C4-2B (cell line): Measurements from ENCODE around the gene MLLT10.
A peak's percentile ranks its signal among the peaks of the same experiment; 100 is the strongest.

Experiments
- H3K27ac ChIP-seq: fragments of 450-650 bp; 2 replicates; pipeline ENCODE4 v1.5.1; 2017
- CTCF ChIP-seq: fragments of 450-650 bp; conservative IDR thresholded peaks from 2 replicates; pipeline ENCODE4 v1.5.1; 2017; ENCODE audit warnings: mild to moderate bottlenecking
- ZFX ChIP-seq: fragments of 450-650 bp; IDR thresholded peaks from 2 replicates; pipeline ENCODE4 v1.6.1; 2017

MLLT10 gene

DNA sequence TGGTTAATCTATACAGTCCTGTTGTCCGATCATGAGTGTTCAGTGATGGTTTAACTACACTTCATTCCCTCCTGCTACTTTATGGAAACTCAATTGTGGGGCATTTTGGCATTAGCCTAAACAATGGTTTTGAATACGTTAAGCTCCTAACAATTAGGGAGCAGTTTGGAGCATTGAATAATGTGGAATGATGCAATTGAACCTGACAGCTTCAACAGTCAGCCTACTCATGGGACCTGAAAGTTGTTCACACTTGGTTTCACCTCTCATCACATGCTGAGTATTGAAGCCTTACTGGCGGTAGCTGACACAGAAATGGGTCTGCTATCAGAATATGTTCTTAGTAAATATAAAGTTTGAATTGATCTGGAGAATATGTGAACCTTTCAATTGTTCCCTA lies 186.1 kb downstream of the MLLT10 start:
- no peak overlapping the region for H3K27ac ChIP-seq
- TF ChIP-seq CTCF (no peak), ZFX (no peak)

DNA sequence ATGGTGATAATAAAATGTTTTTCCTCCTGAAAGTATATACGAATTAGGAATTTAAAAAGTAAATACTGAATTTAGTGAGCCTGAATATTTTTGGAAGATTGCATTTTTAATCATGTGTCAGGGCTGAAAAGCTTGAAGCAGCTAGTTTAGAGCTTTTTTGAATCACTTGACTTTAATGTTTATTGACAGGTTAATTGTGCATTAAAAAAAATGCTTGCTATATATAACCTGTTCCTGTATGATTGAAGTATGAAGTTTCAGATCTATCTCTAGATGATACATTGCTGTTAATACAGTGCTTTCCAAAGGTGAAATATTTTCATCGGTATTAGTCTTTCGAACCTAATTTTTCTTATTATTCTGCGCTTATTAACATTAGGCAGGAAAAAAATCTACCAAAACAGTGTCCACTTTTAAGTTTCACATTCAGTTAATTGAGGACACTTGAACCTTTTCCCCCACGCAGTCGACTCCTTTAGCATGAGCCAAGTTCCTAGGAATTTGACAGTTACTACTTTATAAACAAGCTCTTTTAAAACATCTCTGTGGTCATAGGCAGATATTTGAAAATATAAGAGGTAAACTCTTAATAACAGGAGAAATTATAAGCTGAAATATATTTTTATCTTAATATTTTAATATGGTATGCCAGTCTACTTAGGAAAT lies 187.1 kb downstream of the MLLT10 start:
- H3K27ac ChIP-seq, result no peak overlapping the region
- no peak for TF ChIP-seq ZFX

DNA sequence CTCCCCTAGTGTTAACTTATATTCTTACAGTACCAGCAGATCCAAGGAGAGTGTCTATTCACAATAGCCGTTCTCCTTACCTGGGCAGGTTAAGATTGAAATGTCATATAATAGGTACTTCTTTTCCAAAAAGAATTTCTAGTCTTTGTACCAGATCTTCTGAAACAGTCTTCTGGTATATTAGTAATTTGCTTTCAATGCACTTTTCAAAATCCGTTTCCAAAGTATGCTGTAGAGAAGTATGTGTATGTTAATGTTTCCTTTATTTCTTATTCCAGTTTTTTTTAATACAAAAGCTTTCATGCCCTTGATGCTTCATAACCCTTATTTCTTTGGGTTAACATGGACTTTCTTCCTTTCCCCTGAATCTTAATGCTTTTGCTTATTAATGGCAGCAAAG lies 188.2 kb downstream of the MLLT10 start:
- no peak overlapping the region for H3K27ac ChIP-seq
- TF ChIP-seq CTCF (peak; percentile 14; the same call in 1 of the 2 replicates), ZFX (no peak)

- H3K27ac ChIP-seq, result no peak overlapping the region
- TF ChIP-seq ZFX, result no peak
- no peak for TF ChIP-seq CTCF
Observed at GRCh38 chr10:21724020-21724589, 190.1 kb downstream of the MLLT10 start.

- no peak overlapping the region for H3K27ac ChIP-seq
- TF ChIP-seq CTCF (no peak), ZFX (no peak)
Observed at GRCh38 chr10:21724687-21725367, 190.8 kb downstream of the MLLT10 start.

DNA sequence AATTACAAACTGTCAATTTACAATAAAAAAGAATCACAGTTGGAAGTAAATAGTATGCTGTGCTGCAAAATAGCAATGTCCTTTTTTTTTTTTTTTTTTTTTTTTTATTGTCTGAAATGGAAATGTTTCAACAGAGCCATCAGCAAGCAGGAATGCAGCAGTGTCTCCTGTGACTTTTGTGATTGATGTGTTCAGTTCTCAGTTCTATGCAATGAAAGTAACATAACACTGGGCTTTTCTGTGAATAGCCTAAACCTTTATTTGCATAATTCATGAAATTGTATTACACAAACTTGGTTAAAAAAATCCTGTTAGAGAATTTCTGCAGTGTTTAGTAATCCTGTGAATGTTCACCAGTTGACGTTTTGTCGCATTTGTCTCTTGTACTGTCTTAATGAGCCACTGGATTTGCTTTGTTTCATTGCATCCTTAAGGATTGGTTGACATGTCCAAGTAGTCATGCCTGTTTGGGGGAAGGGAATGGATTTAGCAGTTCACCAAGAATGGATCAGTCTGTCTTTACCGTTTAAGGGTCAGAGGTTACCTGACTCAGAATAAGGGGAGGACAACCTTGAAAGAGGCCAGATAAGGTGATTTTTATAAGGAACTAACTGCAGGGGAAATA lies 192.7 kb downstream of the MLLT10 start:
- H3K27ac ChIP-seq, result no peak overlapping the region
- TF ChIP-seq ZFX, result no peak
- no peak for TF ChIP-seq CTCF

DNA sequence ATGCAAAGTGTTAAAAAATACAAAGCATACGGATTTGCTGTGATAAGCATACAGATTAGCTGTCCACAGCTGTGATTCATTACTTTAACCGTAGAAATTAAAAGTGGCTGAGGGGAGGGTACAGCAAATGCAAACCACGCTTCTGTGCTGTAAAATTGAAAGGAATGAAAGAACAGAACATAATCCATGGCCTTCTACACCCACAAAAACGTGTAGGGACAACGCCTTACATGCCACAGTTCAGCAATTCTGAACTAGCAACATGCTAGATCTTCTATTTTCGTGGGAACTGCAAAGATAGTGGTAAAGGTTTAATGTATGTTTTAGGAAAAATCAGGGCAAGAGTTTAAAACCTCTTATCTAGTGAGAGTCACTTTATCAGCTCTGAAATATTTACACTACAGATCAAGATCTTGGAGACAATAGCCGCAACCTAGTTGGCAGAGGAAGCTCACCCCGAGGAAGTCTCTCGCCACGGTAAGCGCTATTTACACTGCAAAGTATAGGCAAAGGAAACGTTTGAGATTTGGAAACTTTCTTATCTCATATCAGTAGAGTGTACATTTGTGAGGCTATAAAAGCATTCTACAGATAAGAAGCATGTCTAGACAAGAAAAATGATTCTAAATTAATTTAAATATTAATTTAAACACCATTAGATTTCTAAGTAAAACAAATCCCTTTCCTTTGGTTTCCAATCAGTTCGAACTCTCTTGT lies 193.6 kb downstream of the MLLT10 start:
- TF ChIP-seq CTCF (no peak; the same call in 1 of the 2 replicates), ZFX (no peak)
- no peak overlapping the region for H3K27ac ChIP-seq
